Epithelial cell of esophagus (primary cell): ENCODE results near the gene REM2.

Experiments
- DNase-seq: peaks from one replicate; pipeline ENCODE4 v3.0.0; 2010; ENCODE audit warnings: low read depth
- H3K4me3 ChIP-seq: 2 replicates; pipeline ENCODE4 v1.5.1; 2011; ENCODE audit warnings: mild to moderate bottlenecking, low read length, control low read depth
- CTCF ChIP-seq: IDR thresholded peaks from 2 replicates; pipeline ENCODE4 v1.5.1; 2011; ENCODE audit warnings: low read depth, mild to moderate bottlenecking, low read length, control low read depth, inconsistent platforms; ENCODE audit not compliant: insufficient read depth; ENCODE audit errors: missing control alignments

REM2 gene

DNA sequence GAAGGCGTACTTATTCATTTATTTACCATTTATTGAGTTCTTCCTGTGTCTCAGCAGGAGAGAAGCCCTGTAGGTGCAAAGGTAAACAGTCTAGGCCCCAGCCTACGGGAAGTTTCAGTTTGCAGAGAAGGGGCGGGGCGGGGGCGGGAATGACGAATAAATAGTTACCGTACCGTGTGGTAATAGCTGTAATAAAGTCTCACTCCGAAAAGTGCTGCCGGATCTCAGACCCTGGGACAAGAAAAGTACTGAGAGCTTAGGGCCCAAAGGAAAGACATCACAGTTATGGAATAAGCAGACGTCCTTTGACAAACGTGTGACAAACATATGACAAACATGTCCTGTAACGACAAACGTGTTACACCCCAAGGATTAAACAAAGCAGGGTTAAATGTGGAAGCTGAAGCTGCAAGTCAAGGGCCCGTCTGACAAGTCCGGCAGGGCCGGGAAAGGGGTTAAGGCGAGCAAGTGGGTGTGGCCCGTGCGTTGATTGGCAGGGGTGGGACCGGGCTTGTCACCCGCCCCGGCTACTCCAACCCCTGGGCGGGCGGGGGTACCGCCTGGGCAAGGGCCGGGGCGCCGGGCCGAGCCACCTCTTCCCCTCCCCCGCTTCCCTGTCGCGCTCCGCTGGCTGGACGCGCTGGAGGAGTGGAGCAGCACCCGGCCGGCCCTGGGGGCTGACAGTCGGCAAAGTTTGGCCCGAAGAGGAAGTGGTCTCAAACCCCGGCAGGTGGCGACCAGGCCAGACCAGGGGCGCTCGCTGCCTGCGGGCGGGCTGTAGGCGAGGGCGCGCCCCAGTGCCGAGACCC is 11.6 kb upstream of the REM2 start, which contains the start of gene LRP10:
Gene LRP10, plus strand, starts transcription at position 517 of the 809 bp plus-strand sequence. CDS start 564 bp downstream, outside the sequence.
- no peak for TF ChIP-seq CTCF
- DNase-seq: peak; percentile 94
- H3K4me3 ChIP-seq: peak within 1 kb of the TSS; percentile 82

DNA sequence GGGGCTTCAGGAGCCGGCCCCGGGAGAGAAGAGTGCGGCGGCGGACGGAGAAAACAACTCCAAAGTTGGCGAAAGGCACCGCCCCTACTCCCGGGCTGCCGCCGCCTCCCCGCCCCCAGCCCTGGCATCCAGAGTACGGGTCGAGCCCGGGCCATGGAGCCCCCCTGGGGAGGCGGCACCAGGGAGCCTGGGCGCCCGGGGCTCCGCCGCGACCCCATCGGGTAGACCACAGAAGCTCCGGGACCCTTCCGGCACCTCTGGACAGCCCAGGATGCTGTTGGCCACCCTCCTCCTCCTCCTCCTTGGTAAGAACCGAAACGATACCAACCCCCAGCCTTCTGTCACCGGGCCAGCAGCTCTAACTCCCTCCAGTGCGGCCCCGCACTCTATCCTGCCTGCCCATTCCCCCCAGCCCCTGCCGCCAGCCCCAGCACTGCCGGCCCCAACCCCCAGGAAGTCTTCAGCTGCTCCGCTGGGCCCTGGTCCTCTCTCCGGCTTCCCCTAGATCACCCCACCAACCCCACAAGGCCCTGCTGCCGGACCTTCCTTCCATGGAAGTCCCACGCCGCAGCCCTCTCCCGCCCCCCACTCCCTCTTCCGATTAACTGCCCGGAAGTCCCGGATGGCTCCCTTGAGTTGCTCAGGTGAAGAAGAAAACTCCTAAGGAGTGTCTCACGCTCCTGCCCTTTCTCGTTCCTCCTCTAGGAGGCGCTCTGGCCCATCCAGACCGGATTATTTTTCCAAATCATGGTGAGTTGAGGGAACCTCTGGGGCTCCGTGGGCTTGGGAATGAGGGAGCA is 10.8 kb upstream of the REM2 start:
- peak; percentile 95 for TF ChIP-seq CTCF
- peak; percentile 86 for DNase-seq
- peak overlapping the region; percentile 82 for H3K4me3 ChIP-seq

- no peak for DNase-seq
- no peak for TF ChIP-seq CTCF
- peak overlapping the region; percentile 82 for H3K4me3 ChIP-seq
These were observed 10.0 kb upstream of the REM2 start for GRCh38 chr14:22872833-22873520.

DNA sequence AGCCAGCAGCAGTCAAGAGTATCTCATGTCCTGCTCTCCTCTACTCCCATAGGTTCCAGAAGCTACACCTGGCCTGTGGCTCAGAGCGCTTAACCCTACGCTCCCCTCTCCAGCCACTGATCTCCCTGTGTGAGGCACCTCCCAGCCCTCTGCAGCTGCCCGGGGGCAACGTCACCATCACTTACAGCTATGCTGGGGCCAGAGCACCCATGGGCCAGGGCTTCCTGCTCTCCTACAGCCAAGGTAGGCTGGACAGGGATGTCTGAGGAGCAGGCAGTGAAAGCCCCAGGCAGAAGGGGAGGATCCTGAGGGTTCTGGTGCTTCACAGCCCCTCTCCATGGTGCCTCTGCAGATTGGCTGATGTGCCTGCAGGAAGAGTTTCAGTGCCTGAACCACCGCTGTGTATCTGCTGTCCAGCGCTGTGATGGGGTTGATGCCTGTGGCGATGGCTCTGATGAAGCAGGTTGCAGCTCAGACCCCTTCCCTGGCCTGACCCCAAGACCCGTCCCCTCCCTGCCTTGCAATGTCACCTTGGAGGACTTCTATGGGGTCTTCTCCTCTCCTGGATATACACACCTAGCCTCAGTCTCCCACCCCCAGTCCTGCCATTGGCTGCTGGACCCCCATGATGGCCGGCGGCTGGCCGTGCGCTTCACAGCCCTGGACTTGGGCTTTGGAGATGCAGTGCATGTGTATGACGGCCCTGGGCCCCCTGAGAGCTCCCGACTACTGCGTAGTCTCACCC is 7.8 kb upstream of the REM2 start:
- TF ChIP-seq CTCF: no peak

DNA sequence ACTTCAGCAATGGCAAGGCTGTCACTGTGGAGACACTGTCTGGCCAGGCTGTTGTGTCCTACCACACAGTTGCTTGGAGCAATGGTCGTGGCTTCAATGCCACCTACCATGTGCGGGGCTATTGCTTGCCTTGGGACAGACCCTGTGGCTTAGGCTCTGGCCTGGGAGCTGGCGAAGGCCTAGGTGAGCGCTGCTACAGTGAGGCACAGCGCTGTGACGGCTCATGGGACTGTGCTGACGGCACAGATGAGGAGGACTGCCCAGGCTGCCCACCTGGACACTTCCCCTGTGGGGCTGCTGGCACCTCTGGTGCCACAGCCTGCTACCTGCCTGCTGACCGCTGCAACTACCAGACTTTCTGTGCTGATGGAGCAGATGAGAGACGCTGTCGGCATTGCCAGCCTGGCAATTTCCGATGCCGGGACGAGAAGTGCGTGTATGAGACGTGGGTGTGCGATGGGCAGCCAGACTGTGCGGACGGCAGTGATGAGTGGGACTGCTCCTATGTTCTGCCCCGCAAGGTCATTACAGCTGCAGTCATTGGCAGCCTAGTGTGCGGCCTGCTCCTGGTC is 7.2 kb upstream of the REM2 start:
- H3K4me3 ChIP-seq: no peak overlapping the region
- TF ChIP-seq CTCF: no peak
- DNase-seq: no peak

More for the DNA sequence above, 7.8 kb upstream of the REM2 start:
- no peak overlapping the region for H3K4me3 ChIP-seq
- no peak for DNase-seq

DNA sequence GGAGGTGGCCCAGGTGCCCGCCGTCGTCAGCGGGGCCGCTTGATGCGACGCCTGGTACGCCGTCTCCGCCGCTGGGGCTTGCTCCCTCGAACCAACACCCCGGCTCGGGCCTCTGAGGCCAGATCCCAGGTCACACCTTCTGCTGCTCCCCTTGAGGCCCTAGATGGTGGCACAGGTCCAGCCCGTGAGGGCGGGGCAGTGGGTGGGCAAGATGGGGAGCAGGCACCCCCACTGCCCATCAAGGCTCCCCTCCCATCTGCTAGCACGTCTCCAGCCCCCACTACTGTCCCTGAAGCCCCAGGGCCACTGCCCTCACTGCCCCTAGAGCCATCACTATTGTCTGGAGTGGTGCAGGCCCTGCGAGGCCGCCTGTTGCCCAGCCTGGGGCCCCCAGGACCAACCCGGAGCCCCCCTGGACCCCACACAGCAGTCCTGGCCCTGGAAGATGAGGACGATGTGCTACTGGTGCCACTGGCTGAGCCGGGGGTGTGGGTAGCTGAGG is 6.0 kb upstream of the REM2 start:
- no peak overlapping the region for H3K4me3 ChIP-seq
- DNase-seq: no peak
- TF ChIP-seq CTCF: no peak
